Measurements from ENCODE around the gene LMAN1.

DNA sequence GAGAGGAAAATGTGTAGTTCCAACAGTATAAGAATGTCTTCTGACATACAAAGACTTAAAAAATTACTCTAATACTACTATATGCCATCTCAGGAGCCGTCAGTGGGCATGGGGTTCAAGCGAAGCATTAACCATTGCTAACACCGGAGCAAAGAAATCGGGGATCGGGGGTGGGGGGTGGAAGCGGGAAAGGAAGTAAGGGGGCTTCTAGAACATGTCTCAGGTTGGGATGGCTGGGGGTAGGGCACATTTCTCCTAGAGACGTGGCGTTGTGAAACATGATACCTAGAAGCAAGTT, 702 bp downstream of the LMAN1 start:
- TF ChIP-seq, protein P1, sequence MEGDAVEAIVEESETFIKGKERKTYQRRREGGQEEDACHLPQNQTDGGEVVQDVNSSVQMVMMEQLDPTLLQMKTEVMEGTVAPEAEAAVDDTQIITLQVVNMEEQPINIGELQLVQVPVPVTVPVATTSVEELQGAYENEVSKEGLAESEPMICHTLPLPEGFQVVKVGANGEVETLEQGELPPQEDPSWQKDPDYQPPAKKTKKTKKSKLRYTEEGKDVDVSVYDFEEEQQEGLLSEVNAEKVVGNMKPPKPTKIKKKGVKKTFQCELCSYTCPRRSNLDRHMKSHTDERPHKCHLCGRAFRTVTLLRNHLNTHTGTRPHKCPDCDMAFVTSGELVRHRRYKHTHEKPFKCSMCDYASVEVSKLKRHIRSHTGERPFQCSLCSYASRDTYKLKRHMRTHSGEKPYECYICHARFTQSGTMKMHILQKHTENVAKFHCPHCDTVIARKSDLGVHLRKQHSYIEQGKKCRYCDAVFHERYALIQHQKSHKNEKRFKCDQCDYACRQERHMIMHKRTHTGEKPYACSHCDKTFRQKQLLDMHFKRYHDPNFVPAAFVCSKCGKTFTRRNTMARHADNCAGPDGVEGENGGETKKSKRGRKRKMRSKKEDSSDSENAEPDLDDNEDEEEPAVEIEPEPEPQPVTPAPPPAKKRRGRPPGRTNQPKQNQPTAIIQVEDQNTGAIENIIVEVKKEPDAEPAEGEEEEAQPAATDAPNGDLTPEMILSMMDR (IDR thresholded peaks at IDR 0.05; ENCODE audit: low read depth, low read length, missing input control): no peak
- no peak for TF ChIP-seq TAF1 (conservative IDR thresholded peaks at IDR 0.05)
- TF ChIP-seq YY1 (IDR thresholded peaks at IDR 0.05): no peak
- no peak for TF ChIP-seq RAD21 (IDR thresholded peaks at IDR 0.05)
- no peak for TF ChIP-seq SP1 (IDR thresholded peaks at IDR 0.05)
- no peak for TF ChIP-seq JUND (IDR thresholded peaks at IDR 0.05)
- no peak for TF ChIP-seq HNF4G (IDR thresholded peaks at IDR 0.05)
- no peak for TF ChIP-seq MAX (IDR thresholded peaks at IDR 0.05)
- no peak for TF ChIP-seq REST (IDR thresholded peaks at IDR 0.05)
- TF ChIP-seq FOXA1 (IDR thresholded peaks at IDR 0.05): no peak
- TF ChIP-seq ZBTB33 (IDR thresholded peaks at IDR 0.05): no peak
